GM18498 (cell line): ENCODE results near the gene PIGBOS1.

ENCODE experiments used
- ATAC-seq: cut with Tn5 transposase; IDR thresholded peaks from one replicate; pipeline ENCODE4 v1.9.1; 2021; ENCODE audit warnings: mild to moderate bottlenecking, moderate library complexity; ENCODE audit not compliant: unreplicated experiment

The PIGBOS1 gene

DNA sequence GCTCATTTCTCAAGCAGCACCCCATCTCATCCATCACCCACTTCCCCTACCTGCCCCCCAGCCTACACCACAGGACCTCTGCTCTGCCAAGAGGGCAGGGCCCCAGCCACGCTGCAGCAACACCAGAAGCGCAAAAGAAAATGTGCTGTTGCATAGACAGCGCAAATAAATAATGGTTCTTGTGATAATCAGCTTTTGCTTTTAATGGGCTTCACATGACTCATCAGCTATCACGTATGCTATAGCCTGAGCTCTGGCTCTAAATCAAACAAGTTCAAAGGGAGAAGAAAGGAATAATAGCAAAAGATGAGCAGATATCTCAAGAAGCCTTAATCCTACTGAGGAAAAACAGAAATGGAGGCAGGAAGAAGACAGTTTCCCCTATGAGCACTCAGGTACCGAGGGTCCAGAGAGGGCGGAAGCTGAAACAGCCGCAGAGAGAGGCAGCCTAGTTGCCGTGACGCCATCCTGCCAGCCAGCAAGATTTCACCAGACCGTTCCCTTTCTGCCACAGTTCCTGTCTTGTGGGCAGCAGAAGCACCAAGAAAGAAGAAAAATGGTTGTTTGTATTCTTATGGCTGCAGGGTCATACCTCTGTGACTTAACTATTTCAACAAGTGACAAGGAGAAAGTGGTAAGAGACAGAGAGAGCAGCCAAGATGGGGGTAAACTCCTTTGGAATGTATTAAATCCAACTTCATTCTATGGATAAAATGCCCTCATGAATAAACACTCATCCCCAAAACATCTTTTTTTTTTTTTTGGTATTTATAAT is 51.3 kb downstream of the PIGBOS1 start:
- ATAC-seq: peak; percentile 96
